ENCODE data around the gene GALK1. TPM values are rescaled to one million over a fixed set of nuclear protein-coding genes. Genes with fewer than 3 reads are reported as not detected.

Gene GALK1
- total RNA-seq, 1 experiment from 2014 or later, result 75.0 TPM

GRCh38 chr17:75784473-75785015, 19.6 kb upstream of the GALK1 start, which contains the start of gene UNK:
Gene UNK (plus strand): TSS chr17:75784806. CDS start chr17:75784881, 75 bp downstream.
- no peaks in the 10 kb centered on the region for H3K9me2 ChIP-seq (replicated peaks; ENCODE audit: low read length)
- intact Hi-C loops (cut with micrococcal nuclease), result loop anchor here (2.0 to 5.0 kb wide), 4 partner anchors 48 to 113 kb away; partner anchors contain the start of genes TRIM47, TRIM65 and WBP2
- H3K9ac ChIP-seq (ENCODE audit: low read length), result peak within 1 kb of the TSS; percentile 93
- peaks cover 49% of the 10 kb centered on the region for H3K4me1 ChIP-seq (ENCODE audit: insufficient read depth, low read length)
- ChIA-PET CTCF (interaction anchor here (1.8 kb wide), 1 partner anchor 61 kb away, joined by 10 read pairs; no protein-coding TSS in a partner anchor), POLR2A (ENCODE audit: unreplicated experiment) (interaction anchor here (0.6 kb wide), 2 partner anchors 71 to 90 kb away, joined by 3 to 8 read pairs; no protein-coding TSS in a partner anchor)
- H2AFZ ChIP-seq (ENCODE audit: low read length), result peak within 1 kb of the TSS; percentile 72
- H3K4me3 ChIP-seq (ENCODE audit: low read length), result peak within 1 kb of the TSS; percentile 68
- peaks cover 12% of the 10 kb centered on the region for H3F3A ChIP-seq (ENCODE audit: low read length, unreplicated experiment)
- H4K20me1 ChIP-seq (ENCODE audit: low read length), result no peaks in the 10 kb centered on the region
- BruUV-seq (replicated peaks), result no TSS peak
- peak; percentile 71 for ATAC-seq
- peaks cover 42% of the 10 kb centered on the region for H3K79me2 ChIP-seq (ENCODE audit: low read length)
- no peaks in the 10 kb centered on the region for H3K36me3 ChIP-seq (ENCODE audit: low read depth, low read length)
- no peaks in the 10 kb centered on the region for H3K9me3 ChIP-seq (ENCODE audit: low read length)
- H3K27me3 ChIP-seq (ENCODE audit: low read length), result no peaks in the 10 kb centered on the region
- H3K27ac ChIP-seq (ENCODE audit: low read length), result peak within 1 kb of the TSS; percentile 93
- DNase-seq, result peak; percentile 99
- TF ChIP-seq CTCF (conservative IDR thresholded peaks at IDR 0.05; ENCODE audit: low read depth, low read length), result no peak
- TF ChIP-seq EZH2phosphoT487 (IDR thresholded peaks at IDR 0.05; ENCODE audit: borderline replicate concordance, low read length), result no peak
- no peak for TF ChIP-seq EZH2 (IDR thresholded peaks at IDR 0.05; ENCODE audit: low read length, unreplicated experiment)
- H3K4me2 ChIP-seq (ENCODE audit: low read length), result peak within 1 kb of the TSS; percentile 86

- peaks cover 12% of the 10 kb centered on the region for H3F3A ChIP-seq (ENCODE audit: low read length, unreplicated experiment)
- no peaks in the 10 kb centered on the region for H3K9me3 ChIP-seq (ENCODE audit: low read length)
- peak overlapping the region; percentile 93 for H3K9ac ChIP-seq (ENCODE audit: low read length)
- peak overlapping the region; percentile 65 for H2AFZ ChIP-seq (ENCODE audit: low read length)
- peaks cover 3% of the 10 kb centered on the region for H4K20me1 ChIP-seq (ENCODE audit: low read length)
- H3K4me2 ChIP-seq (ENCODE audit: low read length), result peak overlapping the region; percentile 86
- H3K9me2 ChIP-seq (replicated peaks; ENCODE audit: low read length), result no peaks in the 10 kb centered on the region
- peaks cover 49% of the 10 kb centered on the region for H3K4me1 ChIP-seq (ENCODE audit: insufficient read depth, low read length)
- TF ChIP-seq EZH2 (IDR thresholded peaks at IDR 0.05; ENCODE audit: low read length, unreplicated experiment), result no peak
- TF ChIP-seq CTCF (conservative IDR thresholded peaks at IDR 0.05; ENCODE audit: low read depth, low read length), result no peak
- TF ChIP-seq EZH2phosphoT487 (IDR thresholded peaks at IDR 0.05; ENCODE audit: borderline replicate concordance, low read length), result no peak
- H3K27me3 ChIP-seq (ENCODE audit: low read length), result no peaks in the 10 kb centered on the region
- H3K36me3 ChIP-seq (ENCODE audit: low read depth, low read length), result peaks cover 3% of the 10 kb centered on the region
- DNase-seq (no peak), ATAC-seq (0 out of 2 replicates have a peak, but pooled peaks have one; percentile 0)
- intact Hi-C loops (cut with micrococcal nuclease), result loop anchor here (2.0 to 5.0 kb wide), 4 partner anchors 48 to 113 kb away; partner anchors contain the start of genes TRIM47, TRIM65 and WBP2
- H3K79me2 ChIP-seq (ENCODE audit: low read length), result peaks cover 42% of the 10 kb centered on the region
- ChIA-PET CTCF (interaction anchor here (0.5 to 1.8 kb wide), 7 partner anchors 12 to 113 kb away, joined by 3 to 10 read pairs (median 4); partner anchors contain the start of gene TRIM65), POLR2A (ENCODE audit: unreplicated experiment) (interaction anchor here (0.6 kb wide), 2 partner anchors 12 to 71 kb away, joined by 3 to 5 read pairs; no protein-coding TSS in a partner anchor)
- peak overlapping the region; percentile 93 for H3K27ac ChIP-seq (ENCODE audit: low read length)
- peak overlapping the region; percentile 68 for H3K4me3 ChIP-seq (ENCODE audit: low read length)
- BruUV-seq (replicated peaks), result no TSS peak
Observed at GRCh38 chr17:75783803-75784472, 18.9 kb upstream of the GALK1 start.

Data from PC-3 (cell line).